ENCODE data around the gene GALNT15. TPM values are rescaled to one million over a fixed set of nuclear protein-coding genes. Genes with fewer than 3 reads are reported as not detected.

The GALNT15 gene
- total RNA-seq, 2 donors from 2014 or later: 0.13 TPM; not detected in 1

- no peaks in the 10 kb centered on the region for H3K36me3 Mint-ChIP-seq (ENCODE audit: low read depth)
- 45% methylated on average over 1 of the region's 1 CpG; no CpG with 5 or more reads in 1 of the 2 experiments for WGBS, 2 experiments (ENCODE audit: insufficient coverage in 1 of 2, insufficient read length in 1 of 2)
- Histone ChIP-seq H3K9me3 (ENCODE audit: control insufficient read depth, low read length) (no peaks in the 10 kb centered on the region), H3K9ac (ENCODE audit: extremely low read depth, low read length, poor library complexity, severe bottlenecking) (no peak overlapping the region), H3K27ac (ENCODE audit: low read depth, low read length) (no peak overlapping the region), H3K27me3 (ENCODE audit: control insufficient read depth, insufficient read depth, low read length, poor library complexity, severe bottlenecking) (peaks cover 29% of the 10 kb centered on the region), H3K4me3 (ENCODE audit: low read length) (no peak overlapping the region), H3K4me1 (ENCODE audit: control insufficient read depth, insufficient read depth, low read length) (peaks cover 4% of the 10 kb centered on the region), H3K36me3 (ENCODE audit: control insufficient read depth, insufficient read depth, low read length) (no peaks in the 10 kb centered on the region)
- no peaks in the 10 kb centered on the region for H3K9me3 Mint-ChIP-seq
- no peak for DNase-seq
- H3K4me3 Mint-ChIP-seq: no peak overlapping the region
- TF ChIP-seq CTCF (conservative IDR thresholded peaks at IDR 0.05): no peak
- H3K27me3 Mint-ChIP-seq (ENCODE audit: insufficient read depth): peaks cover 6% of the 10 kb centered on the region
- peaks cover 4% of the 10 kb centered on the region for H3K4me1 Mint-ChIP-seq
- no peak overlapping the region for H3K27ac Mint-ChIP-seq
These were observed 11.6 kb downstream of the GALNT15 start for GRCh38 chr3:16186086-16186485.

DNA sequence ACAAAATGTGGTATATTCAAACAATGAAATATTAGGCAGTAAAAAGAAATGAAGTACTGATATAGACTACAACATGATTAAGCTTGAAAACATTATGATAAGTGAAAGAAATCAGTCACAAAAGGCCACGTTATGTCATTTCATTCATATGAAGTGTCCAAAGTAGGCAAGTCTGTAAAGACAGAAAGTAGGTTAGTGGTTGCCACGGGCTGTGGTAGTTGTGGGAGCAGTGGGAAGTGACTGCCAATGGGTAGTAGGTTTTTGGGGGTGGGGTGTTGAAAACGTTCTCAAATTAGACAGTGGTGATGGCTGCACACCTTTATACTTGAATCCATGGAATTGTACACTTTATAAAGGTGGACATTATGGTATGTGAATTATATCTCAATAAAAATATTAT is 12.1 kb downstream of the GALNT15 start:
- DNase-seq: no peak
- Histone ChIP-seq H3K9ac (ENCODE audit: extremely low read depth, low read length, poor library complexity, severe bottlenecking) (no peak overlapping the region), H3K27me3 (ENCODE audit: control insufficient read depth, insufficient read depth, low read length, poor library complexity, severe bottlenecking) (peaks cover 29% of the 10 kb centered on the region), H3K27ac (ENCODE audit: low read depth, low read length) (no peak overlapping the region), H3K9me3 (ENCODE audit: control insufficient read depth, low read length) (no peaks in the 10 kb centered on the region), H3K4me3 (ENCODE audit: low read length) (no peak overlapping the region), H3K36me3 (ENCODE audit: control insufficient read depth, insufficient read depth, low read length) (no peaks in the 10 kb centered on the region), H3K4me1 (ENCODE audit: control insufficient read depth, insufficient read depth, low read length) (peaks cover 4% of the 10 kb centered on the region)
- Mint-ChIP-seq H3K9me3 (no peaks in the 10 kb centered on the region), H3K4me1 (no peaks in the 10 kb centered on the region), H3K4me3 (no peak overlapping the region), H3K27me3 (ENCODE audit: insufficient read depth) (peaks cover 8% of the 10 kb centered on the region), H3K36me3 (ENCODE audit: low read depth) (no peaks in the 10 kb centered on the region), H3K27ac (no peak overlapping the region)
- WGBS, 2 experiments (ENCODE audit: insufficient coverage in 1 of 2, insufficient read length in 1 of 2): 81% methylated on average over 3 of the region's 3 CpGs; no CpG with 5 or more reads in 1 of the 2 experiments
- TF ChIP-seq CTCF (conservative IDR thresholded peaks at IDR 0.05): no peak

DNA sequence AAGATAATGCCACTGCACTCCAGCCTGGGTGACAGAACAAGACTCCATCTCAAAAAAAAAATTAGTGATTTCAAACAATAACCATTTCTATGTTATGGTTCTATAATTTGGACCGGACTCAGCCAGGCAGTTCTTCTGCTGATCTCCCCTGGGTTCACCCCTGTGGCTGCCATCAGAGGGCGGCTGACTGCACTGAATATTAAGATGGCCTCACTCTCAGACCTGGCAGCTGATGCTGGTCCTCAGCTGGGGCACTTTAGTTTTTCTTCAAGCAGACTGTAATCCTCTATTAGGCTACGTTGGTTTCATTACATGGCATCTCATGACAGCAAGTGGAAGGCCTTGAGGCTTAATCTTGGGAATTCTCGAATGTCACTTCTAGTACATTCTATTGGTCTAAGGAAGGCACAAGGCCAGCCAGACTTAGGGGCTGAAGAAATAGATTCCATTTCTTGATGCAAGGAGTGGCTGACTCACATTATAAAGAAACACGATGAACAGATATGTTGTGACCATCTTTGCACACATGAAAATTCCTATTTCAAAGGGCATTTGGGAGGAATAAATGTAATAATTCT is 12.8 kb downstream of the GALNT15 start:
- H3K9me3 Mint-ChIP-seq: no peaks in the 10 kb centered on the region
- Histone ChIP-seq H3K27ac (ENCODE audit: low read depth, low read length) (no peak overlapping the region), H3K9ac (ENCODE audit: extremely low read depth, low read length, poor library complexity, severe bottlenecking) (no peak overlapping the region), H3K36me3 (ENCODE audit: control insufficient read depth, insufficient read depth, low read length) (no peaks in the 10 kb centered on the region), H3K4me3 (ENCODE audit: low read length) (no peak overlapping the region), H3K27me3 (ENCODE audit: control insufficient read depth, insufficient read depth, low read length, poor library complexity, severe bottlenecking) (peaks cover 29% of the 10 kb centered on the region), H3K4me1 (ENCODE audit: control insufficient read depth, insufficient read depth, low read length) (peaks cover 4% of the 10 kb centered on the region), H3K9me3 (ENCODE audit: control insufficient read depth, low read length) (no peaks in the 10 kb centered on the region)
- H3K4me1 Mint-ChIP-seq: no peaks in the 10 kb centered on the region
- no peak for DNase-seq
- H3K36me3 Mint-ChIP-seq (ENCODE audit: low read depth): no peaks in the 10 kb centered on the region
- H3K27me3 Mint-ChIP-seq (ENCODE audit: insufficient read depth): peaks cover 8% of the 10 kb centered on the region
- 86 to 100% methylated on average over 5 of the region's 5 CpGs for WGBS, 2 experiments (ENCODE audit: insufficient coverage in 1 of 2, insufficient read length in 1 of 2)
- no peak overlapping the region for H3K4me3 Mint-ChIP-seq
- no peak overlapping the region for H3K27ac Mint-ChIP-seq
- TF ChIP-seq CTCF (conservative IDR thresholded peaks at IDR 0.05): peak; percentile 11

Data from endodermal cell (in vitro differentiated cells).